H1 (cell line): ENCODE measurements around the gene FAM174B. TPM values are rescaled to one million over a fixed set of nuclear protein-coding genes. Genes with fewer than 3 reads are reported as not detected.

ENCODE experiments used
- CTCF ChIA-PET: fragments of 300-600 bp; sonication (Branson Sonifier 250); formaldehyde crosslinking; loops from one replicate; lab custom pipeline; 2021; ENCODE audit not compliant: partially characterized antibody; lab: Charles Lee
- POLR2A ChIA-PET: fragments of 300-600 bp; sonication (Branson Sonifier 250); formaldehyde crosslinking; loops from one replicate; lab custom pipeline; 2021; ENCODE audit warnings: inconsistent platforms; ENCODE audit not compliant: partially characterized antibody; lab: Charles Lee
- DNase-seq, 2 experiments: peaks; one replicate each; pipeline versions ENCODE4 v3.0.0 to v3.0.0-alpha.2; 2010 to 2022; ENCODE audit warnings: low spot score in 2 of 2, low read depth in 1 of 2, mixed read lengths in 1 of 2
- FAIRE-seq: peaks from 2 replicates; lab custom pipeline; 2011; peaks lifted over from hg19 to GRCh38; lab: Jason Lieb, UNC
- H2AFZ ChIP-seq: 2 replicates; pipeline ENCODE4 v1.8.1; 2012; ENCODE audit warnings: low read length, inconsistent platforms
- H2AK5ac ChIP-seq: 2 replicates; pipeline ENCODE4 v1.6.1; 2013; ENCODE audit warnings: low read depth, low read length
- H2BK120ac ChIP-seq: replicated peaks from 2 replicates; pipeline ENCODE3; 2013; ENCODE audit warnings: low read depth, low read length, inconsistent platforms
- H2BK12ac ChIP-seq: 2 replicates; pipeline ENCODE4 v1.6.1; 2013; ENCODE audit warnings: low read depth, low read length
- H2BK15ac ChIP-seq: 2 replicates; pipeline ENCODE4 v1.6.1; 2013; ENCODE audit warnings: low read length
- H2BK20ac ChIP-seq: 2 replicates; pipeline ENCODE4 v1.6.1; 2013; ENCODE audit warnings: low read length
- H2BK5ac ChIP-seq: 2 replicates; pipeline ENCODE4 v1.6.1; 2013; ENCODE audit warnings: low read depth, low read length
- H3K14ac ChIP-seq: 2 replicates; pipeline ENCODE4 v1.6.1; 2013; ENCODE audit warnings: inconsistent platforms; ENCODE audit not compliant: insufficient read length
- H3K18ac ChIP-seq: 2 replicates; pipeline ENCODE4 v1.6.1; 2013; ENCODE audit warnings: low read length; ENCODE audit errors: extremely low read depth
- H3K23ac ChIP-seq: 2 replicates; pipeline ENCODE4 v1.6.1; 2013; ENCODE audit warnings: inconsistent platforms; ENCODE audit not compliant: insufficient read length
- H3K23me2 ChIP-seq: 2 replicates; pipeline ENCODE4 v1.6.1; 2013; ENCODE audit warnings: low read depth, low read length
- H3K27ac ChIP-seq: 2 replicates; pipeline ENCODE4 v1.6.1; 2011; ENCODE audit warnings: low read depth, low read length, inconsistent platforms
- H3K27me3 ChIP-seq, 4 experiments: replicated peaks in 1 of 4; 1 replicate in 1 of 4; 2 replicates in 3 of 4; pipeline versions ENCODE4 v1.6.1 to v1.8.1; 2011 to 2013; ENCODE audit warnings: low read length in 3 of 4, mild to moderate bottlenecking in 3 of 4, inconsistent platforms in 2 of 4, mixed read lengths in 2 of 4, moderate library complexity in 1 of 4; ENCODE audit not compliant: control insufficient read depth in 3 of 4, insufficient read depth in 3 of 4; ENCODE audit errors: extremely low read depth in 1 of 4
- H3K36me3 ChIP-seq, 4 experiments: 2 replicates each; pipeline versions ENCODE4 v1.6.1 to v1.8.1; 2011 to 2013; ENCODE audit warnings: mild to moderate bottlenecking in 4 of 4, low read length in 3 of 4, moderate library complexity in 2 of 4, control low read depth in 1 of 4, inconsistent platforms in 1 of 4; ENCODE audit not compliant: insufficient read depth in 4 of 4, control insufficient read depth in 2 of 4
- H3K4ac ChIP-seq: replicated peaks from 2 replicates; pipeline ENCODE3; 2013; ENCODE audit warnings: low read length, low read depth, mixed read lengths, inconsistent platforms; ENCODE audit not compliant: insufficient read length
- H3K4me1 ChIP-seq, 4 experiments: replicated peaks in 1 of 4; 1 replicate in 1 of 4; 2 replicates in 3 of 4; pipeline versions ENCODE4 v1.6.1 to v1.8.1; 2011 to 2013; ENCODE audit warnings: low read length in 3 of 4, inconsistent platforms in 2 of 4, mixed read lengths in 1 of 4; ENCODE audit not compliant: insufficient read depth in 4 of 4, control insufficient read depth in 3 of 4
- H3K4me2 ChIP-seq, 2 experiments: 2 replicates each; pipeline versions ENCODE4 v1.6.1 to v1.8.1; 2011 to 2013; ENCODE audit warnings: low read depth in 2 of 2, low read length in 2 of 2, control low read depth in 1 of 2, inconsistent platforms in 1 of 2, mild to moderate bottlenecking in 1 of 2; ENCODE audit not compliant: insufficient read depth in 1 of 2
- H3K4me3 ChIP-seq, 4 experiments: fragments of 200-600, 300-600 bp in 1 of 4; sonication (generic), shearing (Covaris generic), sonication (Bioruptor Twin) in 1 of 4; 2 replicates each; pipeline versions ENCODE4 v1.5.1 to v1.8.1; 2011 to 2016; ENCODE audit warnings: low read length in 4 of 4, low read depth in 3 of 4, control low read depth in 2 of 4, inconsistent platforms in 2 of 4, mild to moderate bottlenecking in 2 of 4, mixed read lengths in 1 of 4, moderate library complexity in 1 of 4; ENCODE audit not compliant: insufficient read depth in 2 of 4; ENCODE audit errors: extremely low read depth in 1 of 4
- H3K56ac ChIP-seq: replicated peaks from 2 replicates; pipeline ENCODE3; 2013; ENCODE audit warnings: low read depth, mild to moderate bottlenecking, mixed read lengths, low read length, inconsistent platforms; ENCODE audit not compliant: insufficient read length
- H3K79me1 ChIP-seq: 2 replicates; pipeline ENCODE4 v1.6.1; 2013; ENCODE audit warnings: low read depth, low read length, control low read depth
- H3K79me2 ChIP-seq, 2 experiments: 2 replicates each; pipeline versions ENCODE4 v1.6.1 to v1.8.1; 2012 to 2013; ENCODE audit warnings: low read length in 2 of 2, mild to moderate bottlenecking in 2 of 2, inconsistent platforms in 1 of 2; ENCODE audit not compliant: insufficient read depth in 2 of 2, control insufficient read depth in 1 of 2
- H3K9ac ChIP-seq, 4 experiments: replicated peaks in 1 of 4; 1 replicate in 1 of 4; 2 replicates in 3 of 4; pipeline versions ENCODE4 v1.6.1 to v1.8.1; 2011 to 2013; ENCODE audit warnings: low read depth in 3 of 4, low read length in 3 of 4, control low read depth in 2 of 4, mild to moderate bottlenecking in 2 of 4, moderate library complexity in 2 of 4, inconsistent platforms in 1 of 4; ENCODE audit errors: extremely low read depth in 1 of 4
- H3K9me3 ChIP-seq, 2 experiments: 2 replicates each; pipeline versions ENCODE4 v1.6.1 to v1.8.1; 2012 to 2013; ENCODE audit warnings: mild to moderate bottlenecking in 2 of 2, moderate library complexity in 2 of 2, control low read depth in 1 of 2, inconsistent platforms in 1 of 2, low read depth in 1 of 2, low read length in 1 of 2, mixed read lengths in 1 of 2; ENCODE audit not compliant: insufficient read depth in 2 of 2
- H4K20me1 ChIP-seq, 2 experiments: replicated peaks in 1 of 2; 2 replicates each; pipeline versions ENCODE3 to v1.8.1; 2011 to 2013; ENCODE audit warnings: inconsistent platforms in 2 of 2, low read length in 2 of 2, mild to moderate bottlenecking in 1 of 2; ENCODE audit not compliant: insufficient read depth in 2 of 2, control insufficient read depth in 1 of 2
- H4K5ac ChIP-seq: 2 replicates; pipeline ENCODE4 v1.6.1; 2013; ENCODE audit warnings: low read length, low read depth, mixed read lengths, inconsistent platforms; ENCODE audit not compliant: insufficient read length
- H4K8ac ChIP-seq: 2 replicates; pipeline ENCODE4 v1.8.0; 2013; ENCODE audit warnings: mild to moderate bottlenecking, moderate library complexity, low read length, inconsistent platforms; ENCODE audit not compliant: insufficient read depth; ENCODE audit errors: extremely low read depth
- H4K91ac ChIP-seq: replicated peaks from 2 replicates; pipeline ENCODE3; 2013; ENCODE audit warnings: low read length, mixed read lengths, inconsistent platforms; ENCODE audit not compliant: insufficient read length
- CBX8 ChIP-seq: fragments of 300-800, 300-1000 bp; sonication (generic); IDR thresholded peaks from 2 replicates; pipeline ENCODE4 v1.7.1; 2016; ENCODE audit warnings: low read depth, low read length, borderline replicate concordance
- CHD2 ChIP-seq: IDR thresholded peaks from 2 replicates; pipeline ENCODE4 v1.6.1; 2012; ENCODE audit warnings: low read length, improper control_type of control experiment
- GTF2F1 ChIP-seq: IDR thresholded peaks from 2 replicates; pipeline ENCODE4 v1.6.1; 2012; ENCODE audit warnings: low read depth, low read length, improper control_type of control experiment, borderline replicate concordance
- HDAC6 ChIP-seq: IDR thresholded peaks from one replicate; pipeline ENCODE4 v1.7.1; 2012; ENCODE audit warnings: low read depth, mild to moderate bottlenecking, inconsistent platforms, low read length, moderate library complexity
- NANOG ChIP-seq: IDR thresholded peaks from 2 replicates; pipeline ENCODE4 v1.6.1; 2011; ENCODE audit warnings: low read length, low read depth, mild to moderate bottlenecking, inconsistent platforms; ENCODE audit not compliant: insufficient read depth, poor library complexity, severe bottlenecking
- PHF8 ChIP-seq: fragments of 200-600 bp; sonication (generic); conservative IDR thresholded peaks from 2 replicates; pipeline ENCODE4 v1.7.1; 2012; ENCODE audit warnings: low read depth, mild to moderate bottlenecking, inconsistent platforms, low read length, moderate library complexity
- POLR2AphosphoS5 ChIP-seq: IDR thresholded peaks from 2 replicates; pipeline ENCODE4 v1.6.1; 2011; ENCODE audit warnings: low read depth, low read length
- SIN3A ChIP-seq, 2 experiments: IDR thresholded peaks in 1 of 2; conservative IDR thresholded peaks in 1 of 2; 2 replicates each; pipeline ENCODE4 v1.6.1; 2011 to 2012; ENCODE audit warnings: low read length in 2 of 2, improper control_type of control experiment in 1 of 2, low read depth in 1 of 2, mild to moderate bottlenecking in 1 of 2
- SRF ChIP-seq: IDR thresholded peaks from 2 replicates; pipeline ENCODE4 v1.6.1; 2011; ENCODE audit warnings: mild to moderate bottlenecking, low read depth, low read length, moderate library complexity
- WGBS, 2 experiments: shearing (Covaris generic) in 1 of 2; methylation state at CpG; one replicate each; pipeline versions ENCODE4 v1.1.6 to v1.1.7; 2013 to 2015; ENCODE audit warnings: low lambda C conversion rate in 2 of 2, mixed read lengths in 2 of 2, inconsistent platforms in 1 of 2, low coverage in 1 of 2, missing lambda C conversion rate in 1 of 2; ENCODE audit not compliant: insufficient replicate concordance in 2 of 2, insufficient coverage in 1 of 2, insufficient read length in 1 of 2; ENCODE audit errors: extremely low coverage in 1 of 2, missing lambda C conversion rate in 1 of 2; 5-methylcytosine and 5-hydroxymethylcytosine counted together
- polyA plus RNA-seq, 7 experiments: library from polyadenylated mRNA; depleted of rRNA in 3 of 7; stranded (reverse) in 5 of 7; unstranded in 2 of 7; fragments of >200 nt in 5 of 7; fragments of 200-250 nt in 2 of 7; gene quantifications; 1 replicate in 5 of 7; 2 replicates in 1 of 7; 4 replicates in 1 of 7; pipeline versions ENCODE4 v1.2.1 to v1.2.3, GENCODE V29; 2011 to 2013; ENCODE audit warnings: missing spikeins in 2 of 7, mixed read lengths in 2 of 7
- total RNA-seq: library from RNA; stranded (reverse); fragmentation: NEBNext Ultra II Directional; extraction: Animal tissue kit (Norgen Biotek cat#: 25700); gene quantifications from 2 replicates; pipeline ENCODE4 v1.2.1, GENCODE V29; 2021

Gene FAM174B
- total and polyA plus RNA-seq, 2 of the 8 experiments (the other 6 are each of a cell fraction or from before 2014, with no cell fraction given): 9.3 to 35.2 TPM

DNA sequence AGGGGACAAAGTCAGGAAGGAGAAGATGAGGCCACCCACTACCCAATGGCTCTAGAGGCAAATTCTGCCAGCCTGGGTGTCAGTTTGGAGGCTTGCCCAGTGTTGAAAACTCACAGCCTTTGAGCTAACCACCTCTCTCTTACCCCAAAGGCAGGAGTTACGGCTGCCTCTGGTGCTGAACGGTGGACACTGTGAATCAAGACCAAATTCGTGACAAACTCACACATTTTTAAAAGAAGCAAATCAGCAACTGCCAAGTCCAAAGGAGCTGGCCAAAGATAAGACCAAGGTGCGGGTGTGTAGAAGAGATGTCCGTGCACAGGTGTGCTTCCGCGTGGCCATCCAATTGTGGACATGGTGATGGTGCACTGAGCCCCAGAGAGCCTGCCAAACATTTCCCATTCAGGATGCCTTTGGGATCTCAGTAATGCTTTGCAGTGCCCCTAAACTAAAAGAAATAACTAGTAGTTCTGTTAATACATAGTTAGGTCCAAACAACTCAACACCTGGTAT is 74.6 kb downstream of the FAM174B start:
- WGBS, 2 experiments: 94% methylated on average over 7 of the region's 7 CpGs; no CpG with 5 or more reads in 1 of the 2 experiments
- Histone ChIP-seq H3K56ac (no peak overlapping the region), H3K4me3 (no peak overlapping the region), H2AFZ (no peak overlapping the region), H3K4ac (no peak overlapping the region), H3K4me2 (no peak overlapping the region), H3K27me3 (no peaks in the 10 kb centered on the region), H4K20me1 (no peaks in the 10 kb centered on the region), H3K4me1 (no peaks in the 10 kb centered on the region), H4K8ac (no peak overlapping the region), H2BK5ac (no peak overlapping the region), H2BK15ac (no peak overlapping the region), H4K5ac (no peak overlapping the region), H2AK5ac (no peak overlapping the region), H3K9me3 (peaks cover 4 to 10% of the 10 kb centered on the region in 2 experiments; a peak in 1 of 4 replicates), H3K14ac (no peak overlapping the region), H3K27ac (no peak overlapping the region), H4K91ac (no peak overlapping the region), H3K18ac (no peak overlapping the region), H3K9ac (no peak overlapping the region), H3K36me3 (no peaks in the 10 kb centered on the region), H3K23ac (no peak overlapping the region), H3K79me2 (no peaks in the 10 kb centered on the region), H3K79me1 (no peaks in the 10 kb centered on the region), H2BK120ac (no peak overlapping the region), H2BK20ac (no peak overlapping the region), H3K23me2 (no peaks in the 10 kb centered on the region), H2BK12ac (no peak overlapping the region)
- TF ChIP-seq POLR2AphosphoS5 (no peak), HDAC6 (no peak), CHD2 (no peak), SRF (no peak), SIN3A (conservative IDR thresholded peaks at IDR 0.05 in 1 of 2, IDR thresholded peaks at IDR 0.05 in 1 of 2; ENCODE audit: low read depth in 1 of 2, low read length in 2 of 2) (no peak), GTF2F1 (no peak), NANOG (no peak), CBX8 (no peak), PHF8 (no peak)
- no peak for DNase-seq
- FAIRE-seq: no peak
- POLR2A ChIA-PET: no interaction called here
- CTCF ChIA-PET: interaction anchor here (1.3 to 1.7 kb wide), 2 partner anchors 59 to 197 kb away, joined by 3 to 4 read pairs; no protein-coding TSS in a partner anchor
